ENCODE data around the gene LAMA5.
A peak's percentile ranks its signal among the peaks of the same experiment; 100 is the strongest.

The LAMA5 gene

GRCh38 chr20:62326959-62327725, 40.0 kb downstream of the LAMA5 start:
- DNase-seq (ENCODE audit: low read depth in 1 of 2, low spot score in 1 of 2), result no peak
- in situ Hi-C loops (cut with HindIII; ENCODE audit: low pct_unique_long_range_greater_than_20kb, low sequenced_read_pairs), result no loop called here
- no peak for TF ChIP-seq JUND (IDR thresholded peaks at IDR 0.05; ENCODE audit: low read depth)

GRCh38 chr20:62326559-62326958, 40.6 kb downstream of the LAMA5 start:
- DNase-seq (ENCODE audit: low read depth in 1 of 2, low spot score in 1 of 2), result no peak
- in situ Hi-C loops (cut with HindIII; ENCODE audit: low pct_unique_long_range_greater_than_20kb, low sequenced_read_pairs), result no loop called here
- TF ChIP-seq JUND (IDR thresholded peaks at IDR 0.05; ENCODE audit: low read depth), result no peak

DNA sequence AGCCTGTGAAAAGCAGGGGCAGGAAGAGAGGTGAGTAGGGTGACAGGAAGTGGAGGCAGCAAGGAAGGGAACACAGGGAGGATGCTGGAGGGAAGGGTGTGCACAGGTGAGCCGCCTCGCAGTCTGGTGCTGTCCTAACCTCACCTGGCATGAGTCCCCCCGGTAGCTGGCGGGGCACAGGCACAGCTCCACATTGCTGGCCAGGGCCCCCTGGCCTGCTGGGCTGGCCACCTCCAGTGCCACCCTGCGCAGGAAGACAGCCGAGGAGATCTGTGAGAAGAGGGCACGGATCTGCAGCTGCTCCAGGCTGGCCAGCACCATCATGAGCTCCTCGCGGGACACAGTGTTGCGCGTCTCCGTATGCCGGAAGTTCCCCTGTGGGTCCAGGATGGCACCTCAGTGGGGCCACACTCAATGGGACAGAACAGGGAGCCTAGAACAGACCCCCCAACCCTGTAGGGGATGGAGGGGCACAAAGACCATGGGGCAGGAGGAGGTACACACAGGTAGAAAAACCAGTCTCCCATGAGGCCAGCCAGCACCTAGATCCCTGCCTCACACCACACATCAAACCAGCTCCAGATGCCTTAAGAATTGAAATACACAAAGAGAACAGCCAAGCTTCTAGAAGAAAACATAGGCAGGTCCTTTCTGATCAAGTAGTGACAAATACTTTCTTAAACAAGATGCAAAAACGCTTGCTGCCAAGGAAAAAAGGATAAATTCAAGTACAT, 41.8 kb downstream of the LAMA5 start:
- TF ChIP-seq JUND (IDR thresholded peaks at IDR 0.05; ENCODE audit: low read depth), result no peak
- no peak for DNase-seq (ENCODE audit: low read depth in 1 of 2, low spot score in 1 of 2)
- in situ Hi-C loops (cut with HindIII; ENCODE audit: low pct_unique_long_range_greater_than_20kb, low sequenced_read_pairs), result no loop called here

GRCh38 chr20:62323980-62324906, 42.9 kb downstream of the LAMA5 start:
- in situ Hi-C loops (cut with HindIII; ENCODE audit: low pct_unique_long_range_greater_than_20kb, low sequenced_read_pairs), result no loop called here
- TF ChIP-seq JUND (IDR thresholded peaks at IDR 0.05; ENCODE audit: low read depth), result no peak
- DNase-seq (ENCODE audit: low read depth in 1 of 2, low spot score in 1 of 2), result no peak

DNA sequence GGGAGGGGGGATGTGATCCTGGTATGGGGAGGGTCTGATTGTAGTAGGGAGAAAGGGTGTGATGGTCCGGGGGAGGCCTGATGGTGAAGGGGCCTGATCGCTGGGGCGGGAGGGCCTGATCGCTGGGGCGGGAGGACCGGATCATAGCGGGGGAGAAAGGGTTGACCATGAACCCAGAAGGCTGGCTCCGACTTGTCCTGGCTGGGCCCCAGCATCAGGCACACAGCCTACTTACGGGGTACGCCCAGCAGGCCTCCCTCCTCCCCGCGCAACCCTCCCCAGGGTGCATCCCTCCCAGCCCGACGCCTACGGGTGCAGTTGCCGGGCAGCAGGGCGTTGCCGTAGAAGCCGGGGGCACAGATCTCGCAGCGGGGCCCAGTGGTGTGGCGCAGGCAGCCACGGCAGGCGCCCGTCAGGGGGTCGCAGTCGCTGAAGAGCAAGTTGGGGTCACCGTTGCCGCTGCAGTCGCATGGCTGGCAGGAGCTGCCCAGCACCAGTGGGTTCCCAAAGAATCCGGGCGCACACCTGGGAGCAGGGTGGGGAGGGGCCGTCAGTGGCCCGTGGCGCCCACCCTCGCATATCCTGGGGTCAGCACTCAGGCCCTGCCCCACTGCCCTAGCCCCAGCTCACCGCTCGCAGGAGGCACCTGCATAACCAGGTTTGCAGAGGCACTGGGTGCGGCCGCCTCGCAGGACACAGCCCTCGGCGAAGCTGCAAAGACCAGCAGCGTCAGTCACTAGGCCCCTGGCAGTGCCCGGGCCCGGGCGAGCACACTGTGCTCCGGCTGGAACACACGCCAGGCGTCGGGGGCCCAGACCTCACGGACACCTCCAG, 43.7 kb downstream of the LAMA5 start:
- DNase-seq (ENCODE audit: low read depth in 1 of 2, low spot score in 1 of 2), result no peak
- in situ Hi-C loops (cut with HindIII; ENCODE audit: low pct_unique_long_range_greater_than_20kb, low sequenced_read_pairs), result no loop called here
- no peak for TF ChIP-seq JUND (IDR thresholded peaks at IDR 0.05; ENCODE audit: low read depth)

GRCh38 chr20:62322492-62323041, 44.5 kb downstream of the LAMA5 start:
- no peak for DNase-seq (ENCODE audit: low read depth in 1 of 2, low spot score in 1 of 2)
- no peak for TF ChIP-seq JUND (IDR thresholded peaks at IDR 0.05; ENCODE audit: low read depth)
- in situ Hi-C loops (cut with HindIII; ENCODE audit: low pct_unique_long_range_greater_than_20kb, low sequenced_read_pairs), result no loop called here

DNA sequence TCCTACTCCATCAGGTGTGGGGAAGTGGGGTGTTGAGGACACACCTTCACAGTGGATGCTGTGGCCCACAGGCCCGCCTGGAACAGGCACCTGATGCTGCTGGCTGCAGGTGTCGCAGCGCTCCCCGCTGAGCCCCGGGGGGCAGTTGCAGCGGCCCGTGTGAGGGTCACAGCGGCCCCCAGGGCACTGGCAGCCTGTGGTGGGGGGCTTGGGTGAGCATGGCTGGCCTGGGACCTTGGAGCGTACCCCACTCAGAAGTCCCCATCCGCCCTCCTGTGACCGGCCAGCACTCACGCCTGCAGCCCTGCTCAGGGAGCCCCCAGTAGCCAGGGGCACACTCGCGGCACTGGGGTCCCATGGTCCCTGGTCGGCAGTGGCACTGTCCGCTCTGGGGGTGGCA, 45.1 kb downstream of the LAMA5 start:
- DNase-seq (ENCODE audit: low read depth in 1 of 2, low spot score in 1 of 2), result no peak
- TF ChIP-seq JUND (IDR thresholded peaks at IDR 0.05; ENCODE audit: low read depth), result no peak
- in situ Hi-C loops (cut with HindIII; ENCODE audit: low pct_unique_long_range_greater_than_20kb, low sequenced_read_pairs), result no loop called here

DNA sequence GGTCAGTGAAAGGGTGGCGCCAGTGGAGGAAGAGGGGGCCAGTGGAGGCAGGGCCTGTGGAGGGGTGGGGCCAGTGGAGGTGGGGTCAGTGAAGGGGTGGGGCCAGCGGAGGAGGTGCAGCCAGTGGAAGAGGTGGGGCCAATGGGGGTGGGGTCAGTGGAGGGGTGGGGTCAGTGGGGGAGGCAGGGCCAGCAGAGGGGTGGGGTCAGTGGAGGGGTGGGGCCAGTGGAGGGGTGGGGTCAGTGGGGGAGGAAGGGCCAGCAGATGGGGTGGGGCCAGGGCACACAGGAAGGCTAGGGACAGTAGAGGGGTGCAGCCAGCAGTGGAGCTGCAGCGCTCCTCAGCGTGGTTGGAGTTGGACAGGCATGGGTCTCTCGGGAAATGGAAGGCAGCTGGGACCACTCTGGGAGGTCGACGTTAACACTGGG, 45.6 kb downstream of the LAMA5 start:
- no peak for TF ChIP-seq JUND (IDR thresholded peaks at IDR 0.05; ENCODE audit: low read depth)

GRCh38 chr20:62320581-62321354, 46.3 kb downstream of the LAMA5 start:
- DNase-seq (ENCODE audit: low read depth in 1 of 2, low spot score in 1 of 2), result peak in 1 of 2 experiments; percentile 86
- in situ Hi-C loops (cut with HindIII; ENCODE audit: low pct_unique_long_range_greater_than_20kb, low sequenced_read_pairs), result no loop called here
- TF ChIP-seq JUND (IDR thresholded peaks at IDR 0.05; ENCODE audit: low read depth), result no peak

More for the DNA sequence above, 45.6 kb downstream of the LAMA5 start:
- in situ Hi-C loops (cut with HindIII; ENCODE audit: low pct_unique_long_range_greater_than_20kb, low sequenced_read_pairs), result no loop called here
- DNase-seq (ENCODE audit: low read depth in 1 of 2, low spot score in 1 of 2), result peak; percentile 83 to 91

GRCh38 chr20:62319346-62319909, 47.7 kb downstream of the LAMA5 start:
- no peak for TF ChIP-seq JUND (IDR thresholded peaks at IDR 0.05; ENCODE audit: low read depth)
- DNase-seq (ENCODE audit: low read depth in 1 of 2, low spot score in 1 of 2), result no peak
- in situ Hi-C loops (cut with HindIII; ENCODE audit: low pct_unique_long_range_greater_than_20kb, low sequenced_read_pairs), result no loop called here

All from T47D (cell line).